A549 (cell line): ENCODE results near the gene GPATCH2. TPM values are rescaled to one million over a fixed set of nuclear protein-coding genes. Genes with fewer than 3 reads are reported as not detected.

Experiments used
- ATAC-seq, 2 experiments: fragments of 200-7000 bp in 1 of 2; fragments of >200 bp in 1 of 2; cut with Nextera tagmentation in 1 of 2; cut with Tn5 transposase in 1 of 2; 3 replicates each; pipeline versions ENCODE4 v1.8.0 to v1.9.1; 2018 to 2020; ENCODE audit warnings: mild to moderate bottlenecking in 1 of 2, moderate library complexity in 1 of 2
- CTCF ChIA-PET: fragments of 300-600 bp; sonication (Branson Sonifier 250); formaldehyde crosslinking; extraction: SDS; loops from one replicate; lab custom pipeline; 2021; ENCODE audit warnings: antibody characterized with exemption, inconsistent platforms; lab: Yijun Ruan, JAX
- POLR2A ChIA-PET: fragments of 350-600 bp; formaldehyde crosslinking; extraction: SDS; loops from one replicate; lab custom pipeline; 2021; ENCODE audit warnings: antibody characterized with exemption, inconsistent platforms; lab: Yijun Ruan, JAX
- DNase-seq, 2 experiments: peaks; one replicate each; pipeline versions ENCODE4 v3.0.0 to v3.0.0-alpha.2; 2011 to 2016; ENCODE audit warnings: low read depth in 1 of 2, low spot score in 1 of 2
- FAIRE-seq: peaks from 2 replicates; lab custom pipeline; 2011; peaks lifted over from hg19 to GRCh38; lab: Jason Lieb, UNC
- H3K27ac ChIP-seq, 2 experiments: fragments of >200 bp; sonication (Bioruptor Twin); formaldehyde crosslinking; 3 replicates each; pipeline ENCODE4 v1.5.1; 2016 to 2017
- H3K4me1 ChIP-seq: fragments of >200 bp; sonication (Bioruptor Twin); formaldehyde crosslinking; 3 replicates; pipeline ENCODE4 v1.6.1; 2016
- H3K4me2 ChIP-seq: fragments of >200 bp; sonication (Bioruptor Twin); formaldehyde crosslinking; 3 replicates; pipeline ENCODE4 v1.6.1; 2016
- H3K4me3 ChIP-seq: fragments of >200 bp; sonication (Bioruptor Twin); formaldehyde crosslinking; 3 replicates; pipeline ENCODE4 v1.5.1; 2016
- H3K9me3 ChIP-seq: fragments of >200 bp; sonication (Bioruptor Twin); formaldehyde crosslinking; 3 replicates; pipeline ENCODE4 v1.6.1; 2016
- ATOH8 ChIP-seq: fragments of 250-450 bp; sonication (Bioruptor Pico); IDR thresholded peaks from 2 replicates; pipeline ENCODE4 v1.5.0; 2020; ENCODE audit warnings: low read depth, mild to moderate bottlenecking, moderate library complexity
- BHLHE40 ChIP-seq: IDR thresholded peaks from 2 replicates; pipeline ENCODE4 v1.6.1; 2012; ENCODE audit warnings: low read depth, low read length, inconsistent platforms
- CBX8 ChIP-seq: fragments of 200-600 bp; sonication (generic); IDR thresholded peaks from 2 replicates; pipeline ENCODE4 v1.6.1; 2016
- CHD2 ChIP-seq: fragments of 150-350 bp; IDR thresholded peaks from 2 replicates; pipeline ENCODE4 v1.6.1; 2014; ENCODE audit warnings: low read length; ENCODE audit not compliant: partially characterized antibody
- CHD4 ChIP-seq: fragments of 200-600 bp; sonication (generic); IDR thresholded peaks from 2 replicates; pipeline ENCODE4 v1.6.1; 2016; ENCODE audit warnings: antibody characterized with exemption, mild to moderate bottlenecking, borderline replicate concordance
- E2F6 ChIP-seq: IDR thresholded peaks from 2 replicates; pipeline ENCODE4 v1.6.1; 2012; ENCODE audit warnings: low read depth, borderline replicate concordance
- EHMT2 ChIP-seq: fragments of 200-600 bp; sonication (generic); IDR thresholded peaks from 2 replicates; pipeline ENCODE4 v1.6.1; 2016; ENCODE audit warnings: antibody characterized with exemption, low read depth, mild to moderate bottlenecking, moderate library complexity
- ELK1 ChIP-seq: fragments of 150-350 bp; IDR thresholded peaks from 2 replicates; pipeline ENCODE4 v1.6.1; 2014; ENCODE audit warnings: low read depth, mild to moderate bottlenecking, low read length
- FOSB ChIP-seq: fragments of 250-450 bp; sonication (Bioruptor Pico); IDR thresholded peaks from 2 replicates; pipeline ENCODE4 v1.5.0; 2020; ENCODE audit warnings: mild to moderate bottlenecking, moderate library complexity
- HEYL ChIP-seq: fragments of 250-450 bp; sonication (Bioruptor Pico); IDR thresholded peaks from 2 replicates; pipeline ENCODE4 v1.8.0; 2021; ENCODE audit warnings: mild to moderate bottlenecking, moderate library complexity
- JUNB ChIP-seq: fragments of >200 bp; sonication (Bioruptor Twin); formaldehyde crosslinking; IDR thresholded peaks from 2 replicates; pipeline ENCODE4 v1.6.1; 2016
- MAFK ChIP-seq: fragments of 450-650 bp; IDR thresholded peaks from 2 replicates; pipeline ENCODE4 v1.6.1; 2014; ENCODE audit not compliant: partially characterized antibody
- MAX ChIP-seq: IDR thresholded peaks from 2 replicates; pipeline ENCODE4 v1.6.1; 2012
- NFE2L2 ChIP-seq: fragments of 150-350 bp; conservative IDR thresholded peaks from 2 replicates; pipeline ENCODE4 v1.6.1; 2014; ENCODE audit warnings: low read length
- NPAS2 ChIP-seq: fragments of 250-450 bp; sonication (Bioruptor Pico); IDR thresholded peaks from 2 replicates; pipeline ENCODE4 v1.8.0; 2022; ENCODE audit warnings: mild to moderate bottlenecking, moderate library complexity, borderline replicate concordance
- PBX3 ChIP-seq: IDR thresholded peaks from 2 replicates; pipeline ENCODE4 v1.6.1; 2012
- PHF8 ChIP-seq: fragments of 200-600 bp; sonication (generic); IDR thresholded peaks from 2 replicates; pipeline ENCODE4 v1.6.1; 2016; ENCODE audit warnings: low read depth, mild to moderate bottlenecking, antibody characterized with exemption, moderate library complexity, borderline replicate concordance
- POLR2A ChIP-seq: IDR thresholded peaks from 2 replicates; pipeline ENCODE4 v1.6.1; 2012; ENCODE audit warnings: mild to moderate bottlenecking, low read length
- POLR2AphosphoS2 ChIP-seq: conservative IDR thresholded peaks from 2 replicates; pipeline ENCODE4 v1.6.1; 2012; ENCODE audit warnings: low read length, improper control_type of control experiment, inconsistent platforms
- RAD21 ChIP-seq, 2 experiments: fragments of >200 bp in 1 of 2; sonication (Bioruptor Twin) in 1 of 2; formaldehyde crosslinking in 1 of 2; IDR thresholded peaks in 1 of 2; conservative IDR thresholded peaks in 1 of 2; 2 replicates in 1 of 2; 3 replicates in 1 of 2; pipeline ENCODE4 v1.6.1; 2012 to 2018; ENCODE audit warnings: inconsistent platforms in 1 of 2
- REST ChIP-seq: fragments of 200-600 bp; sonication (generic); IDR thresholded peaks from 2 replicates; pipeline ENCODE4 v1.6.1; 2016; ENCODE audit warnings: antibody characterized with exemption, mild to moderate bottlenecking, moderate library complexity
- SMC3 ChIP-seq: fragments of >200 bp; sonication (Bioruptor Twin); formaldehyde crosslinking; IDR thresholded peaks from 3 replicates; pipeline ENCODE4 v1.6.1; 2018; ENCODE audit warnings: inconsistent platforms
- TFCP2L1 ChIP-seq: fragments of 250-450 bp; sonication (Bioruptor Pico); IDR thresholded peaks from 2 replicates; pipeline ENCODE4 v1.5.0; 2021; ENCODE audit warnings: mild to moderate bottlenecking
- ZC3H11A ChIP-seq: fragments of 450-650 bp; IDR thresholded peaks from 2 replicates; pipeline ENCODE4 v1.6.1; 2014; ENCODE audit warnings: antibody characterized with exemption, mild to moderate bottlenecking
- ZFP36 ChIP-seq: fragments of 450-650 bp; IDR thresholded peaks from 2 replicates; pipeline ENCODE4 v1.6.1; 2014; ENCODE audit warnings: borderline replicate concordance; ENCODE audit not compliant: partially characterized antibody
- ZNF302 ChIP-seq: fragments of 250-450 bp; sonication (Bioruptor Pico); IDR thresholded peaks from 2 replicates; pipeline ENCODE4 v1.9.0; 2021; ENCODE audit warnings: inconsistent platforms, mild to moderate bottlenecking, moderate library complexity
- WGBS: methylation state at CpG from one replicate; pipeline ENCODE4 v1.1.6; 2017; ENCODE audit errors: missing lambda C conversion rate; 5-methylcytosine and 5-hydroxymethylcytosine counted together
- polyA plus RNA-seq, 4 experiments: library from polyadenylated mRNA; depleted of rRNA in 3 of 4; stranded (reverse); fragments of >200 nt; fragmentation: RNase III in 1 of 4; extraction: RNeasy Plus Mini Kit Qiagen cat#74134 plus additional on column Dnase treatment in 1 of 4; gene quantifications; 2 replicates in 3 of 4; 3 replicates in 1 of 4; pipeline ENCODE4 v1.2.3, GENCODE V29; 2011 to 2017

Gene GPATCH2
- polyA plus RNA-seq, 2 of the 4 experiments (the other 2 are of a cell fraction) = 10.8 to 18.6 TPM

- ATAC-seq (no peak), DNase-seq (no peak), FAIRE-seq (no peak)
- Histone ChIP-seq H3K27ac (no peak overlapping the region), H3K4me2 (no peak overlapping the region), H3K9me3 (no peaks in the 10 kb centered on the region), H3K4me1 (no peaks in the 10 kb centered on the region), H3K4me3 (no peak overlapping the region)
- TF ChIP-seq SMC3 (no peak), FOSB (no peak), JUNB (no peak), ZFP36 (no peak), ATOH8 (CRISPR knock-in tag) (no peak), NPAS2 (no peak), HEYL (CRISPR knock-in tag) (no peak), MAX (no peak), ELK1 (no peak), RAD21 (conservative IDR thresholded peaks at IDR 0.05 in 1 of 2, IDR thresholded peaks at IDR 0.05 in 1 of 2) (no peak), MAFK (no peak), BHLHE40 (no peak)
- WGBS = 90% methylated on average over 4 of the region's 4 CpGs
- ChIA-PET POLR2A (no interaction called here), CTCF (no interaction called here)
Measured at GRCh38 chr1:217650674-217651073, 19.8 kb upstream of the GPATCH2 start.

GRCh38 chr1:217647791-217648190 lies 16.9 kb upstream of the GPATCH2 start:
- no peak for DNase-seq
- no peak overlapping the region for H3K4me2 ChIP-seq
- H3K9me3 ChIP-seq = no peaks in the 10 kb centered on the region
- ChIA-PET POLR2A (no interaction called here), CTCF (no interaction called here)
- H3K4me1 ChIP-seq = no peaks in the 10 kb centered on the region
- no peak overlapping the region for H3K4me3 ChIP-seq
- TF ChIP-seq CHD4 (no peak), RAD21 (conservative IDR thresholded peaks at IDR 0.05 in 1 of 2, IDR thresholded peaks at IDR 0.05 in 1 of 2) (no peak), PBX3 (no peak), ELK1 (no peak), PHF8 (no peak), POLR2AphosphoS2 (no peak), ZNF302 (CRISPR knock-in tag) (no peak), BHLHE40 (no peak), REST (no peak), POLR2A (no peak), CBX8 (no peak), SMC3 (no peak), TFCP2L1 (CRISPR knock-in tag) (no peak), E2F6 (no peak), EHMT2 (no peak), NFE2L2 (no peak), FOSB (no peak), CHD2 (no peak), JUNB (no peak), ZC3H11A (no peak)
- H3K27ac ChIP-seq = no peak overlapping the region
- no peak for ATAC-seq
- no peak for FAIRE-seq
- 88% methylated on average over 13 of the region's 13 CpGs for WGBS
